Measurements from ENCODE around the gene CCDC157.

CCDC157 gene

GRCh38 chr22:30351226-30351625, 5.6 kb upstream of the CCDC157 start:
- in situ Hi-C loops (cut with MboI; ENCODE audit: low sequenced_read_pairs) = no loop called here

- in situ Hi-C loops (cut with MboI; ENCODE audit: low sequenced_read_pairs) = no loop called here
Observed at GRCh38 chr22:30354644-30355043, 2.2 kb upstream of the CCDC157 start.

GRCh38 chr22:30357236-30357570, 396 bp downstream of the CCDC157 start:
- in situ Hi-C loops (cut with MboI; ENCODE audit: low sequenced_read_pairs) = no loop called here

- in situ Hi-C loops (cut with MboI; ENCODE audit: low sequenced_read_pairs) = no loop called here
Observed at GRCh38 chr22:30357650-30358215, 926 bp downstream of the CCDC157 start.

GRCh38 chr22:30358541-30358940, 1.7 kb downstream of the CCDC157 start:
- in situ Hi-C loops (cut with MboI; ENCODE audit: low sequenced_read_pairs) = no loop called here

GRCh38 chr22:30361916-30362650, 5.3 kb downstream of the CCDC157 start:
- in situ Hi-C loops (cut with MboI; ENCODE audit: low sequenced_read_pairs) = no loop called here

GRCh38 chr22:30362651-30363281, 6.0 kb downstream of the CCDC157 start:
- in situ Hi-C loops (cut with MboI; ENCODE audit: low sequenced_read_pairs) = no loop called here

GRCh38 chr22:30365891-30366290, 9.1 kb downstream of the CCDC157 start:
- in situ Hi-C loops (cut with MboI; ENCODE audit: low sequenced_read_pairs) = no loop called here

- in situ Hi-C loops (cut with MboI; ENCODE audit: low sequenced_read_pairs) = no loop called here
Observed at GRCh38 chr22:30368420-30368819, 11.6 kb downstream of the CCDC157 start.

GRCh38 chr22:30370641-30371230, 13.9 kb downstream of the CCDC157 start:
- in situ Hi-C loops (cut with MboI; ENCODE audit: low sequenced_read_pairs) = no loop called here

- in situ Hi-C loops (cut with MboI; ENCODE audit: low sequenced_read_pairs) = no loop called here
Observed at GRCh38 chr22:30371321-30371720, 14.5 kb downstream of the CCDC157 start.

GRCh38 chr22:30371981-30372380, 15.2 kb downstream of the CCDC157 start:
- in situ Hi-C loops (cut with MboI; ENCODE audit: low sequenced_read_pairs) = no loop called here

GRCh38 chr22:30372915-30373314, 16.1 kb downstream of the CCDC157 start:
- in situ Hi-C loops (cut with MboI; ENCODE audit: low sequenced_read_pairs) = no loop called here

GRCh38 chr22:30373331-30374325, 16.8 kb downstream of the CCDC157 start:
- in situ Hi-C loops (cut with MboI; ENCODE audit: low sequenced_read_pairs) = no loop called here

- in situ Hi-C loops (cut with MboI; ENCODE audit: low sequenced_read_pairs) = no loop called here
Observed at GRCh38 chr22:30375312-30375849, 18.6 kb downstream of the CCDC157 start.

GRCh38 chr22:30380011-30380410, 23.2 kb downstream of the CCDC157 start:
- in situ Hi-C loops (cut with MboI; ENCODE audit: low sequenced_read_pairs) = loop anchor here (10.0 kb wide), 1 partner anchor 115 kb away; the partner anchor contains the start of gene OSM

- in situ Hi-C loops (cut with MboI; ENCODE audit: low sequenced_read_pairs) = loop anchor here (10.0 kb wide), 1 partner anchor 116 kb away; the partner anchor contains the start of gene OSM
Observed at GRCh38 chr22:30381264-30381663, 24.5 kb downstream of the CCDC157 start.

- in situ Hi-C loops (cut with MboI; ENCODE audit: low sequenced_read_pairs) = loop anchor here (10.0 kb wide), 1 partner anchor 118 kb away; the partner anchor contains the start of gene OSM
Observed at GRCh38 chr22:30382340-30382739, 25.5 kb downstream of the CCDC157 start.

- in situ Hi-C loops (cut with MboI; ENCODE audit: low sequenced_read_pairs) = loop anchor here (10.0 kb wide), 1 partner anchor 118 kb away; the partner anchor contains the start of gene OSM
Observed at GRCh38 chr22:30383061-30383460, 26.3 kb downstream of the CCDC157 start.

- in situ Hi-C loops (cut with MboI; ENCODE audit: low sequenced_read_pairs) = loop anchor here (5.0 to 10.0 kb wide), 2 partner anchors 121 to 279 kb away; partner anchors contain the start of gene OSM
Observed at GRCh38 chr22:30385942-30386341, 29.1 kb downstream of the CCDC157 start.

All from HL-60/S4 (cell line).